Epithelial cell of esophagus (primary cell): ENCODE measurements around the gene CNTFR.

Experiments
- DNase-seq: peaks from one replicate; pipeline ENCODE4 v3.0.0; 2010; ENCODE audit warnings: low read depth
- H3K4me3 ChIP-seq: 2 replicates; pipeline ENCODE4 v1.5.1; 2011; ENCODE audit warnings: mild to moderate bottlenecking, low read length, control low read depth
- TF ChIP-seq, protein P1 (sequence below): IDR thresholded peaks from 2 replicates; pipeline ENCODE4 v1.5.1; 2011; ENCODE audit warnings: low read depth, mild to moderate bottlenecking, low read length, control low read depth, inconsistent platforms; ENCODE audit not compliant: insufficient read depth; ENCODE audit errors: missing control alignments

The CNTFR gene

GRCh38 chr9:34502891-34503290 is 86.6 kb downstream of the CNTFR start:
- H3K4me3 ChIP-seq = no peak overlapping the region
- DNase-seq = no peak
- TF ChIP-seq, protein P1, sequence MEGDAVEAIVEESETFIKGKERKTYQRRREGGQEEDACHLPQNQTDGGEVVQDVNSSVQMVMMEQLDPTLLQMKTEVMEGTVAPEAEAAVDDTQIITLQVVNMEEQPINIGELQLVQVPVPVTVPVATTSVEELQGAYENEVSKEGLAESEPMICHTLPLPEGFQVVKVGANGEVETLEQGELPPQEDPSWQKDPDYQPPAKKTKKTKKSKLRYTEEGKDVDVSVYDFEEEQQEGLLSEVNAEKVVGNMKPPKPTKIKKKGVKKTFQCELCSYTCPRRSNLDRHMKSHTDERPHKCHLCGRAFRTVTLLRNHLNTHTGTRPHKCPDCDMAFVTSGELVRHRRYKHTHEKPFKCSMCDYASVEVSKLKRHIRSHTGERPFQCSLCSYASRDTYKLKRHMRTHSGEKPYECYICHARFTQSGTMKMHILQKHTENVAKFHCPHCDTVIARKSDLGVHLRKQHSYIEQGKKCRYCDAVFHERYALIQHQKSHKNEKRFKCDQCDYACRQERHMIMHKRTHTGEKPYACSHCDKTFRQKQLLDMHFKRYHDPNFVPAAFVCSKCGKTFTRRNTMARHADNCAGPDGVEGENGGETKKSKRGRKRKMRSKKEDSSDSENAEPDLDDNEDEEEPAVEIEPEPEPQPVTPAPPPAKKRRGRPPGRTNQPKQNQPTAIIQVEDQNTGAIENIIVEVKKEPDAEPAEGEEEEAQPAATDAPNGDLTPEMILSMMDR = no peak

DNA sequence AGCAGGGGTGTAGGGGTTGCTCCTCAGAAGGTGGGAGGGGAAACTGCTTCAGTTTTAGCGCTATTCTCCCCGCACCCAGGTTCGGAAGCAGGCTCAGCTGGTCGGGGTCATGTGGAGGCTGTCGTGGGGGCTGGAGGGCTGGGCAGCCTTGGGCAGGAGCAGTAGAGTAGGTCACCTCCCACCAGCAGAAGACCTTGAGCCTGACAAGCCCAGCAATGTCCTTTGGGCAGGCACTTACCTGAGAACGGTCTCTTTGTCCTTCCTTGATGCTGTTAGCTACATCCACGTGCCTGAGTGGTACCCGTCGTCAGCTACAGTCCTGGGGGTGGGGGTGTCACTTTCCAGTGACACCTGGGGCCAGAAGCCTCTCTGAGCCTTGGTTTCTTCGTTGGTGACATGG is 87.1 kb downstream of the CNTFR start:
- DNase-seq = no peak
- TF ChIP-seq, protein P1 = no peak
- no peak overlapping the region for H3K4me3 ChIP-seq

DNA sequence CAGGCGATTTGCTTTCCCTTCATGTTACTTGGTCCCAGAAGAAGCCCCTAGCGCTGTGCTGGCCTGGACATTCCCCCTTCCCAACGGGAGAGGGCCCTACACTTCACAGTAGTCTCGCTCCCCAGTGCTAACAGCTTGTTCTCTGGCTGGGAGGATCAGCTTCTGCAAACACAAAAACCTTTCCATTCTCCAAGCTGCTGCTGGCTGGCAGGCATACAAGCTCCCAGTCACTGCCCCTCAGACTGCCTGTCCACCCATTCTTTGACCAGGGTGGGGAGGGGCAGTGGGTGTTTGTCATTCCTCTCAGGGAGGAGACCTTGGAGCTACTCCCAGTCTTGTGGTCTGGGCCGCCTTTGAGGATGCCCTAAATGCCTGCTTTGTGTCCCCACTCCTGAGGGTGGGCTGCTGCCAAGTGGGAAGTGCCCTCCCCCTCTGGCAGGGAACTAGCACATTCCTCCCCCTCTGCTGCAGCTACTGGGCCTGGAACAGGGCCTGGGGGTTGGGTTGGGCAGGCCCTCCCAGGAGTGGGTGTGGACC is 87.6 kb downstream of the CNTFR start:
- DNase-seq = peak; percentile 11
- TF ChIP-seq, protein P1 = no peak
- no peak overlapping the region for H3K4me3 ChIP-seq
